ENCODE data around the gene OGT.
"Not testable (repeated sequence)": the region's sequence is repeated elsewhere in the genome, so short reads cannot be mapped to it uniquely, and the experiment has no call there.

The OGT gene

GRCh38 chrX:71541210-71542022 lies 8.5 kb downstream of the OGT start:
- no peak for DNase-seq

DNA sequence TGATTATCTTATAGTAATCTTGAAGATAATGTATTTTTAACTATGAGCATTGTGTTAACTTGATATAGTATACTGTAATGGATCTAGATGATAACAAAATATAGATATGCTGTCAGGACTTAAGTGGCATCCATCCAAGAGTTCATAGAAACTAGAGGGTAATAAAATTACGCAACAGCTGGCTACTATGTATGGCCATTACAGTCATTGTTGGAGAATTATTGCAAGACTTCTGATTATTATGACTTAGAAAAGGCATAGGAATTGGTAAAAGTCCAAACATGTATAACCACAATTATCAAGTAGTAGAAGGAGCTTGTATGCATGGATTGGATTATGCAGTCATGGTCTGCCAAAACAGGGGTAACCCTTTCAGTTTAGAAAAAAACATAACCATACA lies 9.5 kb downstream of the OGT start:
- no peak for DNase-seq

- no peak for DNase-seq
Observed at GRCh38 chrX:71542825-71543224, 9.9 kb downstream of the OGT start.

GRCh38 chrX:71543316-71543715 lies 10.4 kb downstream of the OGT start:
- no peak for DNase-seq

- no peak for DNase-seq
Observed at GRCh38 chrX:71545364-71545763, 12.5 kb downstream of the OGT start.

DNA sequence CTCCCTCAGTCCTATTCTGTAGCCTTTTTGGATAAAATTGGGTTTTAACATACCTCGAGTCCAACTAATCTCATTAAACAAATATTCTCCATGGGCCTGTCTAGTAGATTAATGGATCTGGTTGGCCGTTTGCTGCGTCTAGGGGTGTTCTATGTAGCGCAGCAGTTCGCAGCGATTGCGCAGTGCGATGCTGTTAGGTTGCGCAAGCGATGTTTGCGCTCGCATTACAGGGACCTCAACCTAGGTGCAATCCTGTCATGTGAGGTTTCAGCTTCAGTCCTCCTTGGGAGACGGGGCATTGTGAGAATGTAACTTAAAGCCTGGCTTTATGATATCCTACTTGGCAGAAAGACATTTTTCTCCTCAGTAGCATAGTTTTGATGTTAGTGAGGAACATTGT lies 14.0 kb downstream of the OGT start:
- no peak for DNase-seq

DNA sequence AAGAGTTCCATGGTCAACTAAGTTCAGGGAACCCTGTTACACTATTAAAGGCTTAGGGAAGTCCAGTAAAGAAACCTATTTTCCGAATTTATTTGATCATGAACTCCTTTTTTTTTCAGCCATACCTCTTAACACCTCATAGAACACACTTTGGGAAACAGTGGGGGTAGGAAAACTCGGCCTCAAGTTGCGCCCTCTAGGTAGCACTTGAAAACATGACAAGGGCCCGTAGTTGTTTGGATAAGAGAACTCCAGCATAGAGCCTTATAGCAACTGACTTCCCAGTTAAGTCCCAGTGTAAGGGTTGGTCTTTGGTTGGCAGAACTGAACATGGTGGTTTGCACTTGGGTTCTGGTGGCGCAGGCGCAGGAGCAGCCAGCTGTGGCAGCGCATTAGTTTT lies 14.4 kb downstream of the OGT start:
- DNase-seq: no peak

- no peak for DNase-seq
Observed at GRCh38 chrX:71549986-71550385, 17.1 kb downstream of the OGT start.

DNA sequence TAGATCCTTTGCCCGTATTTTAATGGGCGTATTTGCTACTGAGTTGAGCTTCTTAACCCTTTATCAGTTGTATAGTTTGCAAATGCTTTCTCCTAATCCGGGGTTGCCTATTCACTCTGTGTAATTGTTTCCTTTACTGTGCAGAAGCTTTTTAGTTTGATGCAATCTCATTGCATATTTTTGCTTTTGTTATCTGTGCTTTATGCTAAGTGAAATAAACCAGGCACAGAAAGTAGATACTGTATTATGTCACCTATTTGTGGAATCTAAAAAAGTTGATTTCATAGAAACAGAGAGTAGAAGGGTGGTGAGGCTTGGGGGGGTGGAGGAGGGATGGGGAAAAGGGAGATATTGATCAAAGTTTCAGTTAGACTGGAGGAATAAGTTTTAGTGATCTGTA lies 17.7 kb downstream of the OGT start:
- no peak for DNase-seq

GRCh38 chrX:71556036-71556435 lies 23.1 kb downstream of the OGT start:
- DNase-seq: no peak

DNA sequence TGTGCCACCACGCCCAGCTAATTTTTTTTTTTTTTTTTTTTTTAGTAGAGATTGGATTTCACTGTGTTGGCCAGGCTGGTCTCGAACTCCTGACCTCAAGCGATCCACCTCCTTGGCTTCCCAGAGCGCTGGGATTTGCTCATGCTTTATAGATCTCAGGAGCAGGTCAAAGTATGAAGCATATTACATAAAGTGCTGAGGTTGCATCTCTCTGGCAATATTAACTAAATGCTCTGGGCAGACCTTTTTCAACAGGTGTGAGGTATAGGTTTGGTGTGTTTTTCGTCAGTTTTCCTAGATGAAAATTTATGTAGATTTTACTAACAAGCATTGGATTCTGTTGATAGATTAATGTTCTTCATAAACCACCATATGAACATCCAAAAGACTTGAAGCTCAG lies 26.0 kb downstream of the OGT start:
- DNase-seq: no peak

DNA sequence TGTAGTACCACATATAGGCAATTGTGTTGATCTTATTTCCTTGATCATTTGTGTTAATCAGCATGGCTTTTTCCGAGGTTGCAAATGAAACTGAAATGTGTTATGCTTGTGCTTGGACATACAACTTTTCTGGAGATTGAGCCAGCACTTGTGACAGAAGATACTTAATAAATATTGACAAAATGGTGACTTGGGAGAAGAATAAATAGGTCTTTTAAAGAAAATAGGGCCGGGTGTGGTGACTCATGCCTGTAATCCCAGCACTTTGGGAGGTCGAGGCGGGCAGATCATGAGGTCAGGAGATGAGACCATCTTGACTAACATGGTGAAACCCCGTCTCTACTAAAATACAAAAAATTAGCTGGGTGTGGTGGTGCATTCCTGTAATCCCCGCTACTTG lies 26.9 kb downstream of the OGT start:
- DNase-seq: not testable (repeated sequence)

- no peak for DNase-seq
Observed at GRCh38 chrX:71563921-71564320, 31.0 kb downstream of the OGT start.

DNA sequence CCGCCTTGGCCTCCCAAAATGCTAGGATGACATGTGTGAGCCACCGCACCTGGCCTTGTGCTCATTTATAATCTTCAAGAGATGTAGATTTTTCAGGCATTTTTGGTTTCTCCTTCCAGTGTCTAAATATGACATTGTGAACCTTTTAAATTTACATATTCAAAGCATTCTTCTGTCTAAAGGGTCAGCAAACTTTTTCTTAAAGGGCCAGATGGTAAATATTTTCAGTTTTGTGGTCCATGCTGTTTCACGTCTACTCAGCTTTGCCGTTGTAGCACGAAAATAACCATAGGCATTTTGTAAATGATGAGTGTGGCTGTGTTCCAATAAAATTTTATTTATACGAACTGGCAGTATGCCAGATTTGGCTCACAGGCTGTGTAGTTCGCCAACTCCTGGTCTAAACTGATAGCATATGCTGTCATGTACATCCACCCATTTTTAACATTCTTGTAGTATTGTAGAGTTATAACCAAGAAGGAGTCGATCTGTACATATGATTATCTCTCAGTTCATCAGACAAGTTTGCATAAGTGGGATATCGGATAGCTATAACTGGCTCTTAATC lies 32.7 kb downstream of the OGT start:
- no peak for DNase-seq

GRCh38 chrX:71571390-71571789 lies 38.5 kb downstream of the OGT start:
- not testable (repeated sequence) for DNase-seq

GRCh38 chrX:71573590-71573989 lies 40.7 kb downstream of the OGT start:
- DNase-seq: no peak

- no peak for DNase-seq
Observed at GRCh38 chrX:71577682-71578081, 44.8 kb downstream of the OGT start.

- DNase-seq: no peak
Observed at GRCh38 chrX:71578253-71579135, 45.6 kb downstream of the OGT start, which contains the start of gene GCNA. GCNA (plus strand) TSS chrX:71578437; CDS start chrX:71580822, 2,385 bp downstream.

DNA sequence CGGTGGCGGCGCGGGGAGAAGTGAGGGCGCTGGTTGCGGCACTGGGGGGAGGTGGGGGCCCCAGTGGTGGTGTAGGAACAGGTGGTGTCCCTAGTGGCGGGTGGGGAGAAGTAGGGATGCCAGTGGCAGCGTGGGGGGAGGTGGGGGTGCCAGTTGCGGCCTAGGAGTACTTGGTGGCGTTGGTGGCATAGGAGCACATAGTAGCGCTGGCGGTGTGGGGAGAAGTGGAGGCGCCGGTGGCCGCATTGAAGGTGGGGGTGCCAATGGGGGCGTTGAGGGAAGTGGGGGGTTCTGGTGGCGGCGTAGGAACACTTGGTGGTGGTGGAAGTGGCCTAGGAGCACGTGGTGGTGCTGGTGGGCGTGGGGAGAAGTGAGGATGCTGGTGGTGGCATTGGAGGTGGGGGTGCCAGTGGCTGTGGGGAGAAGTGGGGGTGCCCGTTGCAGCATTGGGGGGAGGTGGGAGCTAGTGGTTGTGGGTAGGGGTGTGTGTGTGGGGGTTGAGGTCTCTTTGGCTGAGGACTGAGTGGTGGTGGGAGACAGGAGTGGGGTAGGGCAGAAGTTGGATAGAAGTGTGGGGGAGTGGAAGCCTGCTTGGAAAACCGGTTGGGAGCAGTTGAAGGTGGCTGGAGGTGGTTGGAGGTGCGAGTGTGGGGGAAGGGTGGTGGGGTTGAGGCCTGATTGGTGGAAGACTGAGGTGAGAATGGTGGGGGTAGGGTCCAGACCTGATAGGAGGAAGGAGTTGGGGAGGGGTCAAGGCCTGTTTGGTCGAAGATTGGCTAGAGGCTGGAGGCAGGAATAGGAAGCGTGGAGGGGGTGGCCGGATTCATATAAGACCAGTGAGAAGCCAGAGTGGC lies 46.5 kb downstream of the OGT start:
- DNase-seq: no peak

- no peak for DNase-seq
Observed at GRCh38 chrX:71579990-71580380, 47.1 kb downstream of the OGT start.

DNA sequence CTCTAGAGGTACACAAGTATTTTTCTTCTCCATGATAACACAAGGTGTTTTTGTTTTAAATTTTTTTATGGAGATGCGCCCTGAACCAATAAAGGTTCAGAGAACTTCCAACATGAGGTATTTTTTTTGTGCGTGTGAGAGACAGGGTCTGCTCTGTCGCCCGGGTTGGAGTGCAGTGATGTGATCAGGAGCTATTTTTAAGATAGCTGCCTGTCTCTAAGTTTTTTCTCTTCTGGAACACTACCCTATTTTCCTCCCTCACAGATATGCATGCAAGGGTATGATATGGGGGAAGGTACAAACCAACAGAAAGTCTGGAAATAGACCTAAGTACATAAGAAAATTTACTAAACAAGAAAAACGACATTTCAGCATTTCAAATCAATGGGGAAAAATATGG lies 48.3 kb downstream of the OGT start:
- no peak for DNase-seq

DNA sequence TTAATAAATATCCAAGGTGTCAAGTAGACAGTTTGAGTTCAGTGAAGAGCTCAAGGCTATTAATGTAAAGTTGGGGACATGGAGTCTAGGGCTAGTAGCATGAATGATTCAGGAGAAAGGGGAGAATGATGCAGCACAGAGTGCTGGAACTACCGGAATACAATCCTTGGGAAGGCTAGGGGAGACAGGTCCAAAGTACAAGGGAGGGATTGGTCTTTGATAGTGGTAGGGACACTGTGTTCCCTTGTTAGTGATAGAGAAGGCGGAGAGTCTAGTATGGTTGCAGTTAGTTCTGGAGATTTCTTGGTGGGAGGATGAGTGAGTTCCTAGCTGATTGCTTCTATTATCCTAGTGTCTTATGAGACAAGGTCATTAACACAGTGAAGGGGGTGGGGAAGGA lies 54.0 kb downstream of the OGT start:
- no peak for DNase-seq

- not testable (repeated sequence) for DNase-seq
Observed at GRCh38 chrX:71593210-71593609, 60.3 kb downstream of the OGT start.
